HG02759 (cell line): Measurements from ENCODE around the gene SPHK2.
A peak's percentile ranks its signal among the peaks of the same experiment; 100 is the strongest.

ENCODE experiments used
- ATAC-seq: cut with Tn5 transposase; IDR thresholded peaks from one replicate; pipeline ENCODE4 v1.9.1; 2021; ENCODE audit warnings: mild to moderate bottlenecking, moderate library complexity; ENCODE audit not compliant: unreplicated experiment

Gene SPHK2

DNA sequence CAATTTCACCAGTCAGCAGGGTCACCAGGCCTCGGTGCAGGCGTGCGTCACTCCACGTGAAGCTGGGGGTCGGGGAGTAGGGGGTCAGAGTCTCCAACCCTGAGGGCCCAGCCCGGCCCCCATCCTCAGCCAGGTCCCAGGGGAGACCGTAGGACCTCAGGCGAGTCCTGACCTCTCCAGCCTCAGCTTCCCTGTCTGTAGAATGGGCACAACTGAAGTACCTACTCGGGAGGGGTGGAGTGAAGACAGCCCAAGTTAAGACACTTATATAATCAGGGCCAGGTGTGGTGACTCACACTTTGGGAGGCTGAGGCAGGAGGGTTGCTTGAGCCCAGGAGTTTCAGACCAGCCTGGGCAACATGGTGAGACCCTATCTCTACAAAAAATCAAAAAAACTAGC is 15.5 kb upstream of the SPHK2 start:
- no peak for ATAC-seq

DNA sequence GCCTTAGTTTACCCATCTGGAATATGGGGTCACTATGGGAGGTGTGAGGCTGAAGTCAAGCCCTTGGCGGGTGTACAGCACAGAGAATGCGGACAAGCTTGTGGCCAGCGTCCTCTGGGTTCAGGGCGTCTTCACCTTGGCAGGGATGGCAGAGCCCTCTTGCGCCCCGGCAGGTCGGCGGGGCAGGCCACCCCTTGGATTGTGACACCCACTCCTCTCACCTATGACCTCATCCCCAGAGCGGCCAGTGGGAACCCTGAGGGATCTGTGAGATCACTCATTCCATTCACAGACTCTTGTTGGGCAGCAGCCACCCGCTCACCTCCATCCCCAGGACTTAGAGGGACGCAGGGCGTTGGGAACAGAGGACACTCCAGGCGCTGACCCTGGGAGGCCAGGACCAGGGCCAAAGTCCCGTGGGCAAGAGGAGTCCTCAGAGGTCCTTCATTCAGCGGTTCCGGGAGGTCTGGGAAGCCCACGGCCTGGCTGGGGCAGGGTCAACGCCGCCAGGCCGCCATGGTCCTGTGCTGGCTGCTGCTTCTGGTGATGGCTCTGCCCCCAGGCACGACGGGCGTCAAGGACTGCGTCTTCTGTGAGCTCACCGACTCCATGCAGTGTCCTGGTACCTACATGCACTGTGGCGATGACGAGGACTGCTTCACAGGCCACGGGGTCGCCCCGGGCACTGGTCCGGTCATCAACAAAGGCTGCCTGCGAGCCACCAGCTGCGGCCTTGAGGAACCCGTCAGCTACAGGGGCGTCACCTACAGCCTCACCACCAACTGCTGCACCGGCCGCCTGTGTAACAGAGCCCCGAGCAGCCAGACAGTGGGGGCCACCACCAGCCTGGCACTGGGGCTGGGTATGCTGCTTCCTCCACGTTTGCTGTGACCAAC is 12.6 kb upstream of the SPHK2 start, which contains the start of gene SPACA4:
TSS of gene SPACA4 (plus strand) at position 280 of the 896 bp plus-strand sequence. CDS start at position 517, 237 bp downstream.
- no peak for ATAC-seq

DNA sequence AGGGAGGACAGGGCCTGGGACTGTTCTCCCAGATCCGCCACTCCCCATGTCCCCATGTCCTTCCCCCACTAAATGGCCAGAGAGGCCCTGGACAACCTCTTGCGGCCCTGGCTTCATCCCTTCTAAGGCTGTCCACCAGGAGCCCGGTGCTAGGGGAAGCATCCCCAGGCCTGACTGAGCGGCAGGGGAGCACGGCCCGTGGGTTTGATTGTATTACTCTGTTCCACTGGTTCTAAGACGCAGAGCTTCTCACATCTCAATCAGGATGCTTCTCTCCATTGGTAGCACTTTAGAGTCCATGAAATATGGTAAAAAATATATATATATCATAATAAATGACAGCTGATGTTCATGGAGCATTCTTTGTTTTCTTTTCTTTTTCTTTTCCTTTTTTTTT is 11.9 kb upstream of the SPHK2 start:
- no peak for ATAC-seq

GRCh38 chr19:48608798-48609263 is 10.5 kb upstream of the SPHK2 start:
- peak; percentile 52 for ATAC-seq

- no peak for ATAC-seq
Measured at GRCh38 chr19:48609571-48610108, 9.7 kb upstream of the SPHK2 start.

- ATAC-seq, result no peak
Measured at GRCh38 chr19:48611872-48612271, 7.4 kb upstream of the SPHK2 start.

DNA sequence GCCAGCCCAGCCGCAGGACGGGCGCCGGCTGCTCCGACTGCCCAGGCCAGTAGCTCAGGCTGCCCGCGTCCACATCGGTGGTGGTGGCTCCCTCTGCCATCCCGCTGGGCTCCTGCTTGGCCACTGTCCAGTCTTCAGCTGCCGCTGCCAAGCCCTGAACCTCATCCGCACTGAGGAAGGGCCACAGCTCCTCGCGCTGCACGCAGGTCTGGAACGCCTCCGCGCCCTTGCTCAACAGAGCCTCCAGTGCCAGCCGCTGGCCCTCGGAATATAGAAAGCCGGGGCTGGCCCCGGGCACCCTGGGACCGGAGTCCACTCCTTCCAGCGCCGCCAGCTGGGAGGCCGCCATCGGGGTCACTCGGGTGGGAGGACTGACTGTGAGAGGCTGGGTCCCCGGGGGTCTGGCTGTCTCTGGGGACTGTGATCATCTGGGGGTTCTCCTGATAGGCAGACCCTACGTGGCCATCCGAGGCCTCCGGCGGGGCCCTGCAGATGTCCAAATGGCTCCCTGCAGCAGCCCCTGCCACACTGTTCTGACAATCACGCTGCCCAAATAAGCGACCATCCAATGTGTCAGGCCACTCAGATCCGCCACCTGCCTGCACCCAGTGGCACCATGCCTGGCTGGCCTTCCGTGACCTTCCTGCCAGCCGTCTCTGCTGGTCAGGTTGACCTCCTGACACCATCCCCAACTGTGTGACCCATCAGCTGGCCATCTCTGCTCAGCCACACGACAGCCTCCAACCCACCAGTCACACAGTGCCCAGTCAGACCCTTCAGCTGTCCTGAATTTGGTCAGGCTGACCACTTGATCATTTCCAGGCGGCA is 6.1 kb upstream of the SPHK2 start:
- ATAC-seq, result no peak

DNA sequence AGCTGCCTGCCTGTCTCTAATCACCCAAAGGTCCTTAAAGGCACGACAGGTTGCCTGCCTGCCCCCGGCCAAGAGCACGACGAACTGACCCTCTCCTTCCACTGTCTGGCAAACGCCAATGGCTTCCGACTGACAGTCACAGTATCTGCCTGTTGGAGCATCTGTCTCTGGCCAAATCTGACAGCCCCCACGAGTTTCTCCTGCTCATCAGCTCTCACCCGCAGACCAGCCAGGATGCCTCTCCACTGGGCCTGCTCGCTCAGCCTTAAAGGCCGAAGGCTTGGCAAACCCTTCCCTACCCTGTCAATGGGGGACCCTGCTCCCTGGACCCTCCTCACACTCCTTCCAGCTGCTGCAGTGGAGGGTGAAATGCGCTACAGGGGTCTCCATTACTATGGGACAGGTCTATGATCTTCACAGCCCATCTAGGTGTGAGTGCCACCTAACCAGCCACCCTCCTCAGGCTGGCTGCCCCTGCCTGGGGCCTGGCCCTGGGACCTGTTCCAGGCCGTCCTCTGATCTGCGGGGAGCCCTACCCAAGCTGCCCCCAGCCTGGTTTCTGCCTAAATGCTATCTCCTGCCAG is 5.4 kb upstream of the SPHK2 start:
- no peak for ATAC-seq

DNA sequence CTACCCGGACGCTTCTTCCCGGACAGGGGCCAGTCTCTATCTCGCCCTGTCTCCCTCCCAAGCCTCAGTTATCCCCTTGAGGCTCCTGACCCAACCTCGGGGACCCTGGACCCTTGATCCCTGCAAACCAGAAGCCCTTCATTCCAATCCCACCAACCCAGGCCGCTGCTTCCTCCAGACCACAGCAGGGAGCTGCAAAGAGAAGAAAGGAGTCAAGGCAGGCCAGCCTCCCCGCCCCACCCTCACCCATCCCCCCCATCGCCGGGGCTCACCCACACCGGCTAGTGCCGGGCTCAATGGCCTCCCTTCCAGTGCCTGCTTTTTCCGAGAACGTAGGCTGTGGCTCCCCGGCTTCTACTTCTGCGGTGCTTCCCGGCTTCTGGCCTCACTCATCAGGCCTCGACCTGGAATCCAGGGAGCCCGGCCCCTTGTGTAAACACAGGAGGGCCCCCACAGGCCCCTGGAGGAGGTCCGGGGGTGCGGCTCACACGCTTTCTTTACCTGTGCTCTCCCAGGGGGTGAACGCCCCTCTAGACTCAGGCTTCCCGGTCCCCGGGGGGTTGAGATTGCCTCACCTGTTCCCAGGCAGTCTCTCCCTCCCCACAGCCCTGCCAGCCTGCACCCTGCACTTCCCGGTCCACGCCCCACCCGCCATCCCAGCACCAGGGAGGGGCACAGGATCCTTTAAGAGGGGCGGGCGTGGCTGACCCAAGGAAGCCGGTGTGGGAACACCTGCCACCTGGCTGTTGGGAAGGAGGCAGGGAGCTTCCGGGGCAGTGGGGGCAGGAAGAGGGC is 4.7 kb upstream of the SPHK2 start, which contains the start of gene FAM83E:
TSS of gene FAM83E (minus strand) at position 641 of the 795 bp plus-strand sequence. CDS start 1,704 bp downstream, outside the sequence.
- ATAC-seq, result no peak

GRCh38 chr19:48615231-48616040 is 3.9 kb upstream of the SPHK2 start:
- no peak for ATAC-seq

DNA sequence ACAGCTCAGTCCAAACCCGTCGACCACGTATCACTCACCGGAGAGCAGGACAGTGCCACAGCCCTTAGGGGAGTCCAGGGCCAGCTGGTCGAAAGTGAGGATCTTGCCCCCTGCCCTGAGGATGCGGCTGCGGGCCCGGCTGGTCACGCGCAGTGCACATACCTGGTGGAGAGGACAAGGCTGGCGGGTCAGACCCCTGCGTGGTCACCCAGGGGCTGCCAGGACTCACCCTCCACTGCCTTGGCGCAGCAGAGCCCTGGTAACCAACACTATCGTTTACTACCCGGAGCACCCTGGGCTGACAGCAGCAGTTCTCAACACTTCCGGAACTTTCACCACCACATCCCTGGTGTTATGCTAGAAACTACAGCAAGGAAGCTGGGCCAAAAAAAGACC is 3.3 kb upstream of the SPHK2 start:
- ATAC-seq, result no peak

- ATAC-seq, result no peak
Measured at GRCh38 chr19:48616491-48617056, 2.7 kb upstream of the SPHK2 start.

DNA sequence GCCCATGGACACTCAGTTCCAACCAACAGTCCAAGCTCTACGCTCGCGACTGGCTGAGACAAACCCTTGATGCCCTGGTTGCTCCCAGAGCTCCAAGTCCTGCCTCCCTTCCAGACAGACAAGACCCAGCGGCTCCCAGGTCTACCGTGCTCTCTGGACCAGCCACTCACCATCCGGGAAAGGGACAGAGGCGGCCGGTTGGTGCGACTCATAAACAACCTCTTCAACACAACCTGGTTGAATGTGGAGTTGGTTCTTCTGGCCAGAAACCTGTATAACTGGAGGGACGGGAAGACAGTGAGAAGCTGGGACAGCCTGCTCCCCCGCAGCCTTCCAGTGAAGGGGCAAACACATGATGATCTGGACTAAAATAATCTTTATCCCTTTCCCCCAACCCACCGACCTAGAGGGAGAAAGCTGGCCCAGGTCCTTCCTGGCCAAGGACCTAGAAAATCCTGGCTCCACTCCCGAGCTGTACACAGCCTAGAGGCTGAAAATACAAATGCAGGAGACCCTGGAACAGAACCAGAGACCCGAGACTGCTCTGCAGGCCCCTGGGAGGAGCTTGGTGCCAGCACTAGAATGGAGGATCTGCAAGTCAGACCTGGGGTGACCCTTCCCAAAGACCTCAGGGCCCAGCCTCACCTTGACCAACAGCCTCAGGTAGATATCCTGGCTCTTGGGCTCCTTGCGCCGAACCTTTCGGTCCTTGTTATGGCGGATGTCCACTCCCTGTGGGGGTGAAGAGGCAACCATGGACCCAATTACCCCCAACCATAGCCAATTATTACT is 2.0 kb upstream of the SPHK2 start:
- ATAC-seq, result no peak

GRCh38 chr19:48618278-48618915 is 909 bp upstream of the SPHK2 start:
- no peak for ATAC-seq

- no peak for ATAC-seq
Measured at GRCh38 chr19:48619692-48620585, 633 bp downstream of the SPHK2 start.

DNA sequence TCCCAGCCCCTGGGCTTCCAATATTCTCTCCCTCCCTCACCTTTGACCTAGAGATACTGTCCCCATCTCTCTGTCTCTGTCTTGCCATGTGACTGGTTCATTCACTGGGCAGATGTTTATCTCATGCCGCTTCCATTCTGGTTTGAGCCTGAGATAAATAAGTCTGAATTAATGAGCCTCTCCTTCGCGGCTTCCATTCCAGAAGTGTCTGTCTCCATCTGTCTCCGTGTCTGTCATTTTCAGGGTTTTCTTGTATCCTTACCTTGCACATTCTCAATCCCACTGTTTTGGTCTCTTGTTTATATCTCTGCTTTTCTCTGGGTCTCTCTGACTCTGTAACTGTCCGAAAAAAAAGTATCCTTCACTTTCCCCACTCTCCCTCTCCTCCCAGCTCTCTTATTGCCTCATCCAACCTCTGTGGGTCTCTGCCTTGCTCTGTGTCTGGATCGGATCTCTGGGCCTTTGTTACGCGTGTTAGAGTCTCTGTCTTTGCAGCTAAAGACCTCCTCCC is 4.3 kb downstream of the SPHK2 start:
- no peak for ATAC-seq
